GM12878 (cell line): ENCODE data around the gene GALK1.

ENCODE experiments used
- MYB ChIP-seq: fragments of 150-350 bp; IDR thresholded peaks from 2 replicates; pipeline ENCODE4 v1.6.1; 2014; ENCODE audit warnings: mild to moderate bottlenecking, low read depth, low read length, borderline replicate concordance
- POLR2AphosphoS5 ChIP-seq: IDR thresholded peaks from 2 replicates; pipeline ENCODE4 v1.6.1; 2011; ENCODE audit warnings: mild to moderate bottlenecking, low read length, inconsistent platforms
- RELA ChIP-seq: fragments of 450-650 bp; IDR thresholded peaks from 2 replicates; pipeline ENCODE4 v1.8.0; 2014; ENCODE audit warnings: borderline replicate concordance; ENCODE audit not compliant: partially characterized antibody
- STAT1 ChIP-seq: fragments of 450-650 bp; conservative IDR thresholded peaks from 2 replicates; pipeline ENCODE4 v1.6.1; 2014; ENCODE audit warnings: antibody characterized with exemption, mild to moderate bottlenecking
- TF ChIP-seq, protein P1 (sequence below), 3 experiments: IDR thresholded peaks in 2 of 3; conservative IDR thresholded peaks in 1 of 3; 2 replicates each; pipeline ENCODE4 v1.5.1; 2011; ENCODE audit warnings: low read depth in 3 of 3, low read length in 3 of 3, mild to moderate bottlenecking in 3 of 3, control low read depth in 2 of 3, moderate library complexity in 2 of 3, inconsistent platforms in 1 of 3, mixed read lengths in 1 of 3; ENCODE audit not compliant: control insufficient read depth in 2 of 3, insufficient read depth in 1 of 3; ENCODE audit errors: extremely low read depth in 1 of 3

DNA sequence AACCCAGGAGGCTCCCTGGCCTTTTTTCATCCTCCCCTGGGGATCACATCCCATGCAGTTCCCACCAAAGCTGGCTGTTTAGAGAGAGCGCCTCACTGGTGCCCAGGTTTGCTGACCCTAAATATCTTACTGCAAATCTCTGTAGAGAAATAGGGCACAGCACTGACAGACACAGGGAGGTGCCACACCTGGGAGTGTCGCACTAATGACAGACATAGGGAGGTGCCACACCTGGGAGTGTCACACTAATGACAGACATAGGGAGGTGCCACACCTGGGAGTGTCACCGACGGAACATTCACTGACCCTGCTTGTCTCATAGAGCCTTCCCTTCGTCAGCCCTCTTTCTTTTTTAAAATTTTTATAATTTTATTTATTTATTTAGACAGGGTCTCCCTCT, 45.2 kb upstream of the GALK1 start:
- TF ChIP-seq, protein P1, sequence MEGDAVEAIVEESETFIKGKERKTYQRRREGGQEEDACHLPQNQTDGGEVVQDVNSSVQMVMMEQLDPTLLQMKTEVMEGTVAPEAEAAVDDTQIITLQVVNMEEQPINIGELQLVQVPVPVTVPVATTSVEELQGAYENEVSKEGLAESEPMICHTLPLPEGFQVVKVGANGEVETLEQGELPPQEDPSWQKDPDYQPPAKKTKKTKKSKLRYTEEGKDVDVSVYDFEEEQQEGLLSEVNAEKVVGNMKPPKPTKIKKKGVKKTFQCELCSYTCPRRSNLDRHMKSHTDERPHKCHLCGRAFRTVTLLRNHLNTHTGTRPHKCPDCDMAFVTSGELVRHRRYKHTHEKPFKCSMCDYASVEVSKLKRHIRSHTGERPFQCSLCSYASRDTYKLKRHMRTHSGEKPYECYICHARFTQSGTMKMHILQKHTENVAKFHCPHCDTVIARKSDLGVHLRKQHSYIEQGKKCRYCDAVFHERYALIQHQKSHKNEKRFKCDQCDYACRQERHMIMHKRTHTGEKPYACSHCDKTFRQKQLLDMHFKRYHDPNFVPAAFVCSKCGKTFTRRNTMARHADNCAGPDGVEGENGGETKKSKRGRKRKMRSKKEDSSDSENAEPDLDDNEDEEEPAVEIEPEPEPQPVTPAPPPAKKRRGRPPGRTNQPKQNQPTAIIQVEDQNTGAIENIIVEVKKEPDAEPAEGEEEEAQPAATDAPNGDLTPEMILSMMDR (IDR thresholded peaks at IDR 0.05 in 2 of 3, conservative IDR thresholded peaks at IDR 0.05 in 1 of 3; ENCODE audit: control insufficient read depth in 2 of 3, extremely low read depth in 1 of 3, insufficient read depth in 1 of 3, low read depth in 3 of 3, low read length in 3 of 3): no peak
- no peak for TF ChIP-seq STAT1
- no peak for TF ChIP-seq MYB
- TF ChIP-seq RELA: no peak
- no peak for TF ChIP-seq POLR2AphosphoS5
